Measurements from ENCODE around the gene TAS2R38.

GRCh38 chr7:141944811-141945210 is 28.8 kb downstream of the TAS2R38 start:
- TF ChIP-seq CTCF (IDR thresholded peaks at IDR 0.05; ENCODE audit: low read length) (no peak), EZH2 (IDR thresholded peaks at IDR 0.05; ENCODE audit: borderline replicate concordance, low read length) (no peak)
